ENCODE results near the gene EHBP1.

Gene EHBP1

GRCh38 chr2:63092857-63093256, 387.3 kb downstream of the EHBP1 start:
- DNase-seq: no peak

- DNase-seq: no peak
Observed at GRCh38 chr2:63093502-63093901, 388.0 kb downstream of the EHBP1 start.
